Measurements from ENCODE around the gene FAR1. TPM values are rescaled to one million over a fixed set of nuclear protein-coding genes. Genes with fewer than 3 reads are reported as not detected.
"Not testable (repeated sequence)": the region's sequence is repeated elsewhere in the genome, so short reads cannot be mapped to it uniquely, and the experiment has no call there.

The FAR1 gene
- total RNA-seq, 3 donors from 2014 or later: 46.1 to 79.6 (median 49.2) TPM

DNA sequence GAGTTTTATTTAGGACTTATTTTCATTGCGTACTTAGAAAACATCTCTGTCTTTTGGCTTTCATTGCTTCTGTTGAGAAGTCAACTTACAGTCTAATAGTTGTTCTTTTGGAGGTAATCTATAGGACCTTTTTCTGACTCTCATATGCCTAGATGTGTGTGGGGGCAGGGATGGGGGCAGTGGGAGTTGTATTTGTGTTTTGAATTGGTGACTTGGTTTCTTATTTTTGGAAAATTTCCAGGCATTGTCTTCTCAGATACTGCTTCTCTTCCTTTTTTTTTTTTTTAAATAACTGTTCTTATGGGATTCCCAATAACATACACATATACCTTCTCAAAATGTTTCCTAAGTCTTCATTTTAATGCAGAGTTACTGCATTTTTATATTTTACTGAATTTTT lies 58.0 kb downstream of the FAR1 start:
- H3K4me3 ChIP-seq: no peak overlapping the region
- H3K27me3 ChIP-seq: no peaks in the 10 kb centered on the region
- TF ChIP-seq, protein P1, sequence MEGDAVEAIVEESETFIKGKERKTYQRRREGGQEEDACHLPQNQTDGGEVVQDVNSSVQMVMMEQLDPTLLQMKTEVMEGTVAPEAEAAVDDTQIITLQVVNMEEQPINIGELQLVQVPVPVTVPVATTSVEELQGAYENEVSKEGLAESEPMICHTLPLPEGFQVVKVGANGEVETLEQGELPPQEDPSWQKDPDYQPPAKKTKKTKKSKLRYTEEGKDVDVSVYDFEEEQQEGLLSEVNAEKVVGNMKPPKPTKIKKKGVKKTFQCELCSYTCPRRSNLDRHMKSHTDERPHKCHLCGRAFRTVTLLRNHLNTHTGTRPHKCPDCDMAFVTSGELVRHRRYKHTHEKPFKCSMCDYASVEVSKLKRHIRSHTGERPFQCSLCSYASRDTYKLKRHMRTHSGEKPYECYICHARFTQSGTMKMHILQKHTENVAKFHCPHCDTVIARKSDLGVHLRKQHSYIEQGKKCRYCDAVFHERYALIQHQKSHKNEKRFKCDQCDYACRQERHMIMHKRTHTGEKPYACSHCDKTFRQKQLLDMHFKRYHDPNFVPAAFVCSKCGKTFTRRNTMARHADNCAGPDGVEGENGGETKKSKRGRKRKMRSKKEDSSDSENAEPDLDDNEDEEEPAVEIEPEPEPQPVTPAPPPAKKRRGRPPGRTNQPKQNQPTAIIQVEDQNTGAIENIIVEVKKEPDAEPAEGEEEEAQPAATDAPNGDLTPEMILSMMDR (IDR thresholded peaks at IDR 0.05): no peak
- no peak for TF ChIP-seq POLR2AphosphoS5 (IDR thresholded peaks at IDR 0.05)
- TF ChIP-seq POLR2A (IDR thresholded peaks at IDR 0.05): no peak
- no peaks in the 10 kb centered on the region for H3K9me3 ChIP-seq
- DNase-seq (ENCODE audit: low spot score in 2 of 2): no peak
- H3K4me1 ChIP-seq: no peaks in the 10 kb centered on the region
- intact Hi-C loops (cut with DNase I; ENCODE audit: low total_unique reads): no loop called here
- no peak overlapping the region for H3K27ac ChIP-seq
- no peaks in the 10 kb centered on the region for H3K36me3 ChIP-seq

DNA sequence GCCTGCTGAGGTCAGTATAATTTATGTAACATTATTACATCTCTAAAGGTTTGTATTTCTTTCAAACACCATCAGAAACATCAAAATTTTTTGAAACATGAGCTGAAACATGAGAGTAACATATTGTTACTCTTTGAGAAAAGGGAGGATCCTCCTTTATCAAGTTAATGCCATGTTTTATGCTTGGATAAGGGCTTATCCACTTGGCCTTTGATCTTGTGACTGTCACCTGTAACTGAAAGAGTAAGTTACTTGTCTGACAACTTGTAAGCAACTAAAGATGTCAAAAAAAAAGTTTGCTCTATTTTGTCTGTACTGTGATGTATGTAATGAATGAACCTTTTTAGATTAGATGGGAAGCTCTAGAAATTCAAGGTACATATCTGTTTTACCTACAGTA lies 59.6 kb downstream of the FAR1 start:
- Histone ChIP-seq H3K27ac (no peak overlapping the region), H3K4me1 (no peaks in the 10 kb centered on the region), H3K4me3 (no peak overlapping the region), H3K27me3 (no peaks in the 10 kb centered on the region), H3K9me3 (no peaks in the 10 kb centered on the region), H3K36me3 (no peaks in the 10 kb centered on the region)
- intact Hi-C loops (cut with DNase I; ENCODE audit: low total_unique reads): no loop called here
- no peak for DNase-seq (ENCODE audit: low spot score in 2 of 2)
- TF ChIP-seq, protein P1 (IDR thresholded peaks at IDR 0.05): no peak
- no peak for TF ChIP-seq POLR2AphosphoS5 (IDR thresholded peaks at IDR 0.05)
- TF ChIP-seq POLR2A (IDR thresholded peaks at IDR 0.05): no peak

DNA sequence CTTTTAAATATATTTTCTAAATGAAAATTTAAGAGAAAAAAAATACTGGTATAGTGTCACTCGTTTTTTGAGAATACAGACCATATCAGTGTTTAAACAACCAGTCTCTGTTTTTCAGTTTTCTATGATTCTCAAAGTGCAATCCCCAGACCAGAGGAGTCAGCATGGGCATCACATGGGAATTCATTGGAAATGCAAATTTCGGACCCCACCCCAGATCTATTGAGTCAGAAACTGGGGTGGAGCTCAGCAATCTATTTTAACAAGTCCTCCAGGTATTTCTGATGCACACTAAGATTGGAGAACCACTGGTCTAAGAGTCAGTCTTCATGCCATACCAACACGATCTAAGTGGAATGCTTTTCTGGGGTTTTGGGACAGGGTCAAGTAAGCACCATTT lies 66.1 kb downstream of the FAR1 start:
- Histone ChIP-seq H3K27me3 (no peaks in the 10 kb centered on the region), H3K4me1 (no peaks in the 10 kb centered on the region), H3K9me3 (no peaks in the 10 kb centered on the region), H3K36me3 (no peaks in the 10 kb centered on the region), H3K4me3 (no peak overlapping the region), H3K27ac (no peak overlapping the region)
- no peak for DNase-seq (ENCODE audit: low spot score in 2 of 2)
- intact Hi-C loops (cut with DNase I; ENCODE audit: low total_unique reads): no loop called here
- TF ChIP-seq POLR2AphosphoS5 (IDR thresholded peaks at IDR 0.05) (no peak), POLR2A (IDR thresholded peaks at IDR 0.05) (no peak)
- TF ChIP-seq, protein P1 (IDR thresholded peaks at IDR 0.05): no peak

DNA sequence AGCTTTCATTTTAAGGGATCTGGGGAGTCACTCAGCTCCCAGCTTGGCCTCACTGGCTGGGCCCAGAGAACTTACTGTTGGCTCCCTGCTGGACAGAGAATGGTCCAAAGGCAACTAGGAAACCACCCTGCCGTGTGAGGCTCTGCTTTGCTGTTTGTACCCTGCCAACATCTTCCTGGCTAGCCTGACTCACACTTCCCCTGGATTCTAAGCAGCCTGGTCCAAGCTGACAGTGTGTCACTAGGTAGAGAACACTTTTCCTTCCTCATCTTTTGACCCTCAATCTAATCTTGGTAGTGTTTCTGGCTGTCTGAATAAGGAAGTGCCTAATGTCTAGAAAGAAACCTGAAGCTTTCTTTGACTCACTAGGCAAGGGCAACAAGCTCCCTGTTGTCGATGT lies 76.7 kb downstream of the FAR1 start:
- Histone ChIP-seq H3K9me3 (no peaks in the 10 kb centered on the region), H3K27ac (no peak overlapping the region), H3K36me3 (no peaks in the 10 kb centered on the region), H3K4me3 (no peak overlapping the region), H3K4me1 (no peaks in the 10 kb centered on the region), H3K27me3 (no peaks in the 10 kb centered on the region)
- intact Hi-C loops (cut with DNase I; ENCODE audit: low total_unique reads): loop anchor here (1.0 kb wide), 1 partner anchor 13 kb away; no protein-coding TSS in a partner anchor
- DNase-seq (ENCODE audit: low spot score in 2 of 2): no peak
- TF ChIP-seq POLR2AphosphoS5 (IDR thresholded peaks at IDR 0.05): no peak
- TF ChIP-seq, protein P1 (IDR thresholded peaks at IDR 0.05): no peak
- TF ChIP-seq POLR2A (IDR thresholded peaks at IDR 0.05): no peak

DNA sequence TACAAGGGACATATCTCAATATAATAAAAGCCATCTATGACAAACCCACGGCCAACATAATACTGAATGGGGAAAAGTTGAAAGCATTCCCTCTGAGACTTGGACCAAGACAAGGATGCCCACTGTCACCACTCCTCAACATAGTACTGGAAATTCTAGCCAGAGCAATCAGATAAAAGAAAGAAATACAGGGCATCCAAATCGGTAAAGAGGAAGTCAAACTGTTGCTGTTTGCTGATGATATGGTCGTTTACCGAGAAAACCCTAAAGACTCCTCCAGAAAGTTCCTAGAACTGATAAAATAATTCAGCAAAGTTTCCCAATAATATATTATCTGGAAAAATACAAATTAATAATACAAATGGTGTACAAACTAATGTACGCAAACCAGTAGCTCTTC lies 84.8 kb downstream of the FAR1 start:
- DNase-seq (ENCODE audit: low spot score in 2 of 2); H3K9me3 ChIP-seq; H3K27me3 ChIP-seq; H3K4me1 ChIP-seq; H3K36me3 ChIP-seq; H3K27ac ChIP-seq; H3K4me3 ChIP-seq: not testable (repeated sequence)
- intact Hi-C loops (cut with DNase I; ENCODE audit: low total_unique reads): loop anchor here (10.0 kb wide), 1 partner anchor 271 kb away; no protein-coding TSS in a partner anchor

DNA sequence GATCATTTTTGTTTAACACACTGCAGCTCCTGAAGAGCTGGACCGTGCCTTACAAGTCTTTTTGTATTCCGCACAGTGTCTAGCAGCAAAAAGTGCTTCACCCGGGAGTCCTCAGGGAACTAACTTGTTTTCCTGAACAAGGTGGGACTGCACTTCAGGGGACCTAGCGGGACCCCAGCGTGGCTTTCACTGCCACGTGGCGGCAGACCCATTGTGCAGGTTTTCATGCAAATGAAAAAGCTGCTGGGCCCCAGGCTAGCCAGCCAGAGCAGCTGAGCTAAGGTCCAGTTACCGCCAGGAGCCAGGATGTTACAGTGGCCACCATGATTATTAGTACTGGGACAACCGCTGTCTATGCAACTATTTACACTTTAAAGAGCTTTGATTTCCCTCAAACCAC lies 90.6 kb downstream of the FAR1 start:
- DNase-seq (ENCODE audit: low spot score in 2 of 2): no peak
- TF ChIP-seq POLR2AphosphoS5 (IDR thresholded peaks at IDR 0.05) (no peak), POLR2A (IDR thresholded peaks at IDR 0.05) (no peak)
- TF ChIP-seq, protein P1 (IDR thresholded peaks at IDR 0.05): no peak
- Histone ChIP-seq H3K4me1 (no peaks in the 10 kb centered on the region), H3K9me3 (no peaks in the 10 kb centered on the region), H3K27me3 (no peaks in the 10 kb centered on the region), H3K27ac (no peak overlapping the region), H3K4me3 (no peak overlapping the region), H3K36me3 (no peaks in the 10 kb centered on the region)
- intact Hi-C loops (cut with DNase I; ENCODE audit: low total_unique reads): loop anchor here (10.0 kb wide), 1 partner anchor 266 kb away; no protein-coding TSS in a partner anchor
